Upper lobe of left lung (tissue), 6 donors: ENCODE measurements around the gene DEXI. TPM values are rescaled to one million over a fixed set of nuclear protein-coding genes. Genes with fewer than 3 reads are reported as not detected.
A peak's percentile ranks its signal among the peaks of the same experiment; 100 is the strongest.
"Not testable (repeated sequence)": the region's sequence is repeated elsewhere in the genome, so short reads cannot be mapped to it uniquely, and the experiment has no call there.

Experiments used
- ATAC-seq, 2 donors: fragments of 200-7000 bp; cut with Tn5 transposase; one replicate each; pipeline ENCODE4 v1.9.1; 2022; ENCODE audit warnings: mild to moderate bottlenecking in 2 of 2, moderate library complexity in 2 of 2; ENCODE audit not compliant: low FRiP score in 2 of 2
- DNase-seq, 2 donors: peaks; one replicate each; pipeline ENCODE4 v3.0.0-alpha.2; 2019 to 2020
- H3K27ac ChIP-seq, 4 donors: fragments of 200-600 bp; sonication (generic); one replicate each; pipeline ENCODE4 v1.5.1; 2016 to 2019
- H3K27me3 ChIP-seq, 4 donors: fragments of 200-600 bp; sonication (generic); one replicate each; pipeline ENCODE4 v1.5.1; 2017 to 2019
- H3K36me3 ChIP-seq, 4 donors: fragments of 200-600 bp; sonication (generic); one replicate each; pipeline ENCODE4 v1.5.1; 2016 to 2019
- H3K4me1 ChIP-seq, 4 donors: fragments of 200-600 bp; sonication (generic); one replicate each; pipeline ENCODE4 v1.5.1; 2018 to 2019
- H3K4me3 ChIP-seq, 4 donors: fragments of 200-600 bp; sonication (generic); one replicate each; pipeline ENCODE4 v1.5.1; 2017 to 2019; ENCODE audit warnings: mild to moderate bottlenecking in 2 of 4, moderate library complexity in 1 of 4
- H3K9me3 ChIP-seq, 4 donors: fragments of 200-600 bp; sonication (generic); one replicate each; pipeline ENCODE4 v1.5.1; 2018 to 2019
- CTCF ChIP-seq, 6 experiments: fragments of 450-650 bp in 4 of 6; fragments of 200-600 bp in 2 of 6; sonication (generic) in 2 of 6; IDR thresholded peaks; one replicate each; pipeline ENCODE4 v1.5.1; 2016 to 2019; ENCODE audit warnings: antibody characterized with exemption in 6 of 6
- EP300 ChIP-seq, 4 donors: sonication (generic); formaldehyde crosslinking; IDR thresholded peaks; one replicate each; pipeline ENCODE4 v1.5.1; 2017; ENCODE audit warnings: antibody characterized with exemption in 4 of 4, control low read depth in 2 of 4
- POLR2A ChIP-seq, 4 donors: fragments of 450-650 bp; IDR thresholded peaks; one replicate each; pipeline ENCODE4 v1.5.1; 2016 to 2017; ENCODE audit warnings: antibody characterized with exemption in 4 of 4, mild to moderate bottlenecking in 2 of 4
- POLR2AphosphoS5 ChIP-seq, 2 donors: sonication (generic); formaldehyde crosslinking; IDR thresholded peaks; one replicate each; pipeline ENCODE4 v1.5.1; 2017; ENCODE audit warnings: antibody characterized with exemption in 2 of 2
- WGBS, 2 donors: methylation state at CpG; one replicate each; pipeline ENCODE4 v1.1.5; 2017 to 2018; 5-methylcytosine and 5-hydroxymethylcytosine counted together
- total RNA-seq, 6 donors: library from RNA; depleted of rRNA in 4 of 6; stranded (reverse); fragments of >200 nt in 4 of 6; gene quantifications; one replicate each; pipeline versions ENCODE4 v1.1.0 to v1.2.1, GENCODE V29; 2016 to 2021
- donor health status: DM: no; HTN: no; CAD: no; lungs with moderate emphysema.
- donor health status: DM: no; HTN: yes; CAD: no; lungs with severe emphysema.

The DEXI gene
- total RNA-seq, 6 donors from 2014 or later, result 28.4 to 87.0 (median 55.1) TPM

GRCh38 chr16:10926867-10927266 lies 15.4 kb downstream of the DEXI start:
- H3K27me3 ChIP-seq, result no peaks in the 10 kb centered on the region
- H3K4me1 ChIP-seq, result peaks cover 19 to 32% (median 28%) of the 10 kb centered on the region in 4 donors
- DNase-seq (no peak), ATAC-seq (no peak)
- whole genome bisulfite sequencing, 2 donors, result 88 to 93% methylated on average over 5 of the region's 5 CpGs
- no peaks in the 10 kb centered on the region for H3K9me3 ChIP-seq
- H3K36me3 ChIP-seq, result peaks cover 0 to 71% (median 46%) of the 10 kb centered on the region in 4 donors
- no peak overlapping the region for H3K4me3 ChIP-seq
- TF ChIP-seq EP300 (IDR thresholded peaks at IDR 0.05) (no peak), POLR2A (IDR thresholded peaks at IDR 0.05) (no peak), POLR2AphosphoS5 (IDR thresholded peaks at IDR 0.05) (no peak), CTCF (IDR thresholded peaks at IDR 0.05) (no peak)
- no peak overlapping the region for H3K27ac ChIP-seq

GRCh38 chr16:10926094-10926493 lies 16.2 kb downstream of the DEXI start:
- peaks cover 0 to 79% (median 46%) of the 10 kb centered on the region in 4 donors for H3K36me3 ChIP-seq
- ATAC-seq (no peak), DNase-seq (no peak)
- no peaks in the 10 kb centered on the region for H3K27me3 ChIP-seq
- peaks cover 24 to 40% (median 34%) of the 10 kb centered on the region in 4 donors for H3K4me1 ChIP-seq
- no peak overlapping the region for H3K27ac ChIP-seq
- H3K9me3 ChIP-seq, result no peaks in the 10 kb centered on the region
- TF ChIP-seq CTCF (IDR thresholded peaks at IDR 0.05) (no peak), POLR2A (IDR thresholded peaks at IDR 0.05) (no peak), EP300 (IDR thresholded peaks at IDR 0.05) (no peak), POLR2AphosphoS5 (IDR thresholded peaks at IDR 0.05) (no peak)
- H3K4me3 ChIP-seq, result no peak overlapping the region
- 67 to 84% methylated on average over 1 to 4 of the region's 4 CpGs for WGBS, 2 donors

GRCh38 chr16:10925285-10925684 lies 17.0 kb downstream of the DEXI start:
- not testable (repeated sequence) for DNase-seq, H3K27me3 ChIP-seq, H3K27ac ChIP-seq, ATAC-seq, H3K9me3 ChIP-seq, H3K4me3 ChIP-seq
- WGBS, 2 donors, result 100% methylated on average over 3 of the region's 3 CpGs
- H3K4me1 ChIP-seq, result peaks cover 27 to 42% (median 33%) of the 10 kb centered on the region in 4 donors
- peaks cover 0 to 83% (median 46%) of the 10 kb centered on the region in 4 donors for H3K36me3 ChIP-seq

GRCh38 chr16:10923650-10924214 lies 18.5 kb downstream of the DEXI start:
- no peak for TF ChIP-seq POLR2AphosphoS5 (IDR thresholded peaks at IDR 0.05)
- TF ChIP-seq POLR2A (IDR thresholded peaks at IDR 0.05), result no peak
- TF ChIP-seq CTCF (IDR thresholded peaks at IDR 0.05), result no peak
- Histone ChIP-seq H3K4me3 (no peak overlapping the region), H3K27me3 (no peaks in the 10 kb centered on the region), H3K4me1 (peaks cover 18 to 32% (median 20%) of the 10 kb centered on the region in 4 donors), H3K27ac (peak overlapping the region in 3 of 4 donors; percentile 19 to 30 (median 25)), H3K9me3 (no peaks in the 10 kb centered on the region), H3K36me3 (peaks cover 0 to 82% (median 46%) of the 10 kb centered on the region in 4 donors)
- 78 to 85% methylated on average over 7 to 11 of the region's 14 CpGs for WGBS, 2 donors
- ATAC-seq, result no peak
- DNase-seq, result peak in 1 of 2 donors; percentile 77

GRCh38 chr16:10923146-10923649 lies 19.1 kb downstream of the DEXI start:
- Histone ChIP-seq H3K27ac (peak overlapping the region in 2 of 4 donors; percentile 25 to 30), H3K27me3 (no peaks in the 10 kb centered on the region), H3K9me3 (no peaks in the 10 kb centered on the region), H3K36me3 (peaks cover 0 to 77% (median 44%) of the 10 kb centered on the region in 4 donors), H3K4me1 (peaks cover 23 to 37% (median 25%) of the 10 kb centered on the region in 4 donors), H3K4me3 (no peak overlapping the region)
- no peak for ATAC-seq
- DNase-seq, result no peak
- 87 to 88% methylated on average over 10 of the region's 10 CpGs for WGBS, 2 donors
- TF ChIP-seq EP300 (IDR thresholded peaks at IDR 0.05) (no peak), POLR2A (IDR thresholded peaks at IDR 0.05) (no peak), POLR2AphosphoS5 (IDR thresholded peaks at IDR 0.05) (no peak), CTCF (IDR thresholded peaks at IDR 0.05) (no peak)
